GM18909 (cell line): Measurements from ENCODE around the gene IFNLR1.

Source experiments
- ATAC-seq: cut with Tn5 transposase; IDR thresholded peaks from one replicate; pipeline ENCODE4 v1.9.1; 2021; ENCODE audit warnings: mild to moderate bottlenecking; ENCODE audit not compliant: unreplicated experiment, poor library complexity

IFNLR1 gene

GRCh38 chr1:24127134-24127800, 59.8 kb downstream of the IFNLR1 start:
- ATAC-seq, result no peak

DNA sequence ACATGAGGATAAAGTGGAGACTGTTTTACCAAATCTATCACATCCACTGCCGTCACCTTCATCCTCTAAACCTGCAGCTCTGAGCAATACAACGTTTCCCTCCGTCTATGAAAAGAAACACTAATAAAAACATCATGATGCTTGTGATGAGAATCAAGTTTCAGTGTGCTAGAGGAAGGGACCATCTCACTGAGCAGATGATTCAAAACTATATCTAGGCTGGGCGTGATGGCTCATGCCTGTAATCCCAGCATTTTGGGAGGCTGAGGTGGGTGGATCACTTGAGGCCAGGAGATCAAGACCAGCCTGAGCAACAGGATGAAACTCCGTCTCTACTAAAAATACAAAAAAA, 60.4 kb downstream of the IFNLR1 start:
- ATAC-seq, result no peak

- ATAC-seq, result no peak
Observed at GRCh38 chr1:24126018-24126671, 60.9 kb downstream of the IFNLR1 start.

DNA sequence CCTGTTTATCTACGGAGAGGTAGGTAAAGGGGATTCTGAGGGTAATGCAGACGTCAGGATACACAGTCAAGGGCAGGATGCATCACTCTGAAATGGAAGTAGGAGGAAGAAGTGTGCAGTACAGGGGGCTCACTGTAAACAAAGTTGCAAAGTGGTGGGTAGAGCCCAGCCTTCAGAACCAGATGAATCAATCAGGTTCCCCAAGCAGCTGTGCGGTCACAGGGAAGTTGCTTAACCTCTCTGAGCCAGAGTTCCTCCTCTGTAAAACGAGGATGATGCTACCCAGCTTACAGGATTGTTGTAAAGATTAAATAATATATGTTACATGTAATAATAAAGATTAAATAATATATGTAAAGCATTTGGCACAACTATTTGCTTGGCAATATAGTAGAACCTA, 61.6 kb downstream of the IFNLR1 start:
- no peak for ATAC-seq

GRCh38 chr1:24124980-24125379, 62.1 kb downstream of the IFNLR1 start:
- no peak for ATAC-seq

DNA sequence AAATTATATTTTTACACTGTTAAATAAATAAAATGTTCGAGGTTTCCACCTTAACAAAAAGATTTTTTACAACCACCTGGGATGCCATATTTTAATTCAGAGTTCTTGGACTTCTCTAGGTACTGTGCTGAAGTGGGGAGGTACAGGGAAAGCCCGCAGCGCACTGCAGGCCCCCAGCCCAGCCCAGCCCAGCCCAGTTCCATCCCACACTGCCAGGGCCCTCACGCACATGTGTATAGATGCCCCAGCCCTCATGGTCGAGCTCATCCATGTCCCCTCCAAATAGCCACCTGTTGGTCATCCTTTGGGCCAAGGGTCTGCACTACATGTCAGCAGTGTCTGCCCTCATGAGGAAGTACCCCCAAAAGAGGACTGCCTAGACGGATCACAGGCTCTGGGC, 63.5 kb downstream of the IFNLR1 start:
- ATAC-seq, result no peak

DNA sequence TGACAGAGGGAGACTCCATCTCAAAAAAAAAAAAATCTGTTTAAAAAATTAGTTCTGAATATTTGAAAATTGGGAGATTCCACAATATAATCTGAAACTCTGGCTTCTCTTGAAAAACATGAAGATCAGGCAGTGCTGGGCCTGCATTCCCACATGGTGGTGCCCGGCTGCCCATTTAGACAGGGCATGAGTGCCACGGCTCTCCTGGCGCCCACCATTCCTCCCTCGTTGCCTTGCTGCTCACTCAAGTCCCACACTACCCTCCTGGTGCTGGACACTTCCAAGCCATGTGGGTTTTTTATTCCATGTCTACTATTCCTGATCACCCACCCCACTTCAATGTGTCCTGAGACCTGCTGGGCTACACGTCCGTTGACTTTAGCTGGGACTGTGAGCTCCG, 64.3 kb downstream of the IFNLR1 start:
- ATAC-seq, result no peak

DNA sequence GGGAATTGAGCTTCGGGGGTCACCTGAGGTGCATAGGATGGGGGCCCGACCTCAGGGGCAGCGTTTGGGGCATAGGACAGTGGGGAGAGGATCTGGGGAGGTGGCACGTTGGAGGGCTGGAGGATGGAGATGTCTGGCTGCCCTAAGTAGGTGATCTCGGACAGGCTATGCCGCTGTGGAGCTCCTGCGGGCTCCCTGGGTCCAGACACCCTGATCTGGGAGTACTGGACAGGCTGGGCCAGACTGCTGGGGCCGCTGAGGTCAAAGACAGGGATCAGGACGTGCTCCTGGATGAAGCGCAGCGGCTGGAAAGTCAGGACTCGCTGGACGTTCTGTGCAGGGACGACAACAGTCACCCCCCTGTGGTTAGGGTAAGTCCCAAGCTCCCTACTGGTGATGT, 65.7 kb downstream of the IFNLR1 start:
- ATAC-seq, result no peak

DNA sequence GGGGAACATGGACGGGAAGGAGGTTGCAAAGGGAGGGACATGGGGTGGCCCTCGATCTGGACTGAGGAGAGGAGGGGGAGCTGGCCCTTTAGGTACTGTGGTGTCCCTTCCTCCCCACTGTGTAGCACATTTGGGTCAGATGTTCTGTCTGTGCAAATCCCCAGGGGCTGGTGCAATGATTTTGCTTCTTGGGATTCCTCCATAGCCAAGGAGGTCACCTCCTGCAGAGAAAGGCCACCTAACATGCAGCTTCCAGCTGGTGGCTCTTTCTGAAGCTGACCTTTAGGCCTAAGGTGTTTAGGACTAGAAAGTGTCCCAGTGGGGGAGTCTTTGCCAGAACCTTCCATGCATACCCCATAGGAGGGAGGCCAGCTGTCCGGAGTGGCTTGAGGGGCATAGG, 66.1 kb downstream of the IFNLR1 start:
- no peak for ATAC-seq

GRCh38 chr1:24119859-24120756, 67.0 kb downstream of the IFNLR1 start:
- ATAC-seq, result no peak

- ATAC-seq, result no peak
Observed at GRCh38 chr1:24119489-24119858, 67.6 kb downstream of the IFNLR1 start.

DNA sequence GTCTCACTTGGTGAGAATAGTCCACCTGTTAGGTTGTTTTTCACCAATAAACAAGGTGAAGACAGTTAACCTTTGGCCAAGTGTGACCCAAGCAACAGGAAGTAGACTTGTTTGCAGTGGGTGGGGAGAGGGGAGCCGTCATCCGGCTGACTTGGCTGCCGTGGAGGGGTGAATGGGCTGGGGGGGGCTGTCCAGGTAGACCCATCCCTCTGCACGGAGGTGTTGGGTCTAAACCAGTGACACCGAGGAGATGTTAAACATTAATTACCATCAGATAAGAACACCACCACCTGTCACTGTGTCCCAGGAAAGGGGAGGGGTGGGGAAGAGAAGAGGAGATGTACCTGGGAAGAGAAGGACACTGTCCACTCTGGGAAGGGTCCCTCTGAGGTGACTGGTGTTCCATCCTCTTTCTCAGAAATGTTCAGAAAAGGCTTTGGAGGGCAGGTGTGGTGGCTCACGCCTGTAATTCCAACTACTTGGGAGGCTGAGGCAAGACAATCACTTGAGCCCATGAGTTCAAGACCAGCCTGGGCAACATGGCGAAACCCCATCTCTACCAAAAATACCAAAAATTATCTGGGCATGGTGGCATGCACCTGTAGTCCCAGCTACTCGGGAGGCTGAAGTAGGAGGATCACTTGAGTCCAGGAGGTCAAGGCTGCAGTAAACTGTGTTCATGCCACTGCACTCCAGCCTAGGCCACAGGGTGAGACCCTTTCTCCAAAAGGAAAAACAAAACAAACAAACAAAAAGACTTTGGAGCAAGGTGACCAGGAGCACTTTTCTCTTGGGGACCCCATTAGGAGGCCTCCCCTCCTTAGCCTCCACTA, 68.5 kb downstream of the IFNLR1 start:
- ATAC-seq, result no peak

- no peak for ATAC-seq
Observed at GRCh38 chr1:24117722-24118409, 69.2 kb downstream of the IFNLR1 start.

- ATAC-seq, result no peak
Observed at GRCh38 chr1:24117132-24117531, 70.0 kb downstream of the IFNLR1 start.

GRCh38 chr1:24114753-24115152, 72.3 kb downstream of the IFNLR1 start:
- ATAC-seq, result no peak

- ATAC-seq, result no peak
Observed at GRCh38 chr1:24113641-24114033, 73.5 kb downstream of the IFNLR1 start.

GRCh38 chr1:24111996-24112779, 74.9 kb downstream of the IFNLR1 start, which contains the start of gene MYOM3:
Gene MYOM3 (minus strand): TSS chr1:24112135. CDS start chr1:24108636, 3,499 bp downstream.
- no peak for ATAC-seq

DNA sequence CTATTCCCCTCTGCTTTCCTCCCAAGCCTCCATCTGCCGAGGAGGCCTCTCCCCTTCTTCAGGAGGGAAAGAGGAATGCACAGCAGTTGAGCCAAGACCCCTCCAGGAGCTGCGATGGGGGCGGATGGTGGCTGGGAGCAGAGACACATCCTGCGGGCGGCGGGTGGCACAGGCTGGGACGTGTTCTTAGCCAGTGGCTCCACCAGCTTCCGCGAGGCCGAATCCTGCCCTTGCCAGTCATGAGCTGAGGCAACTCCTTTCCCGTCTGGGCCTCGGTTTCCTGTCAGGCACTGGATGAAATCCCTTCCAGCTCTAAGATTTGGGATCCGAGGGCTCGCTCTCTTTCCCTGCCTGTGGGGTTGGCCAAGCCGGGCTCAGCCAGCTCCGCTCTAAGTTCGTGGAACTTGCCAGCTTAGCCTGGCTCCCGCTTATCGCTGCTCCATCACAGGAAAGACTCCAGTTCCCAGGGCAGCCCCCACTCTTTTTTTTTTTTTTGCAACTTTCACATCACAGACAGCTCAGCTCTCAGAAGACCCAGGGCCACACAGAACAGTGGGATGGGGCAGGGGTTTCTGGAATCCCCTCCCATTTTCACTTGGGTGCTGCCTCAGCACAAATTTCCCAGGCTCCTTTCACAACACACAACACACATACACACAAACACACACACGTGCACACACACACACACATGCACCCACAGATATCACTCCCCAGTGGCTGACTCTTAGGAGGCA, 75.7 kb downstream of the IFNLR1 start:
- no peak for ATAC-seq
